A673 (cell line): ENCODE data around the gene RBM45.

Experiments used
- EZH2 ChIP-seq: fragments of 200-600 bp; sonication (generic); IDR thresholded peaks from 2 replicates; pipeline ENCODE4 v1.6.1; 2017; ENCODE audit warnings: borderline replicate concordance, low read depth, mild to moderate bottlenecking, mixed read lengths, antibody characterized with exemption, low read length; ENCODE audit not compliant: poor library complexity, severe bottlenecking
- TF ChIP-seq, protein P1 (sequence below): fragments of 300-800, 200-600 bp; sonication (generic); conservative IDR thresholded peaks from 2 replicates; pipeline ENCODE4 v1.5.1; 2017; ENCODE audit warnings: low read depth, mild to moderate bottlenecking, antibody characterized with exemption, low read length, moderate library complexity, mixed read lengths

- TF ChIP-seq, protein P1, sequence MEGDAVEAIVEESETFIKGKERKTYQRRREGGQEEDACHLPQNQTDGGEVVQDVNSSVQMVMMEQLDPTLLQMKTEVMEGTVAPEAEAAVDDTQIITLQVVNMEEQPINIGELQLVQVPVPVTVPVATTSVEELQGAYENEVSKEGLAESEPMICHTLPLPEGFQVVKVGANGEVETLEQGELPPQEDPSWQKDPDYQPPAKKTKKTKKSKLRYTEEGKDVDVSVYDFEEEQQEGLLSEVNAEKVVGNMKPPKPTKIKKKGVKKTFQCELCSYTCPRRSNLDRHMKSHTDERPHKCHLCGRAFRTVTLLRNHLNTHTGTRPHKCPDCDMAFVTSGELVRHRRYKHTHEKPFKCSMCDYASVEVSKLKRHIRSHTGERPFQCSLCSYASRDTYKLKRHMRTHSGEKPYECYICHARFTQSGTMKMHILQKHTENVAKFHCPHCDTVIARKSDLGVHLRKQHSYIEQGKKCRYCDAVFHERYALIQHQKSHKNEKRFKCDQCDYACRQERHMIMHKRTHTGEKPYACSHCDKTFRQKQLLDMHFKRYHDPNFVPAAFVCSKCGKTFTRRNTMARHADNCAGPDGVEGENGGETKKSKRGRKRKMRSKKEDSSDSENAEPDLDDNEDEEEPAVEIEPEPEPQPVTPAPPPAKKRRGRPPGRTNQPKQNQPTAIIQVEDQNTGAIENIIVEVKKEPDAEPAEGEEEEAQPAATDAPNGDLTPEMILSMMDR, result no peak
- no peak for TF ChIP-seq EZH2
Observed at GRCh38 chr2:178068823-178069454, 43.3 kb upstream of the RBM45 start.
